Activated CD8-positive, alpha-beta memory T cell treated with anti-CD3 and anti-CD28 coated beads, Interleukin-2, amount 50 U/mL, for 1 hour (primary cell): ENCODE data around the gene ABCG4.
A peak's percentile ranks its signal among the peaks of the same experiment; 100 is the strongest.
"Not testable (repeated sequence)": the region's sequence is repeated elsewhere in the genome, so short reads cannot be mapped to it uniquely, and the experiment has no call there.

Experiments
- DNase-seq: peaks from one replicate; pipeline ENCODE4 v3.0.0-alpha.2; 2020; ENCODE audit errors: extremely low read depth

ABCG4 gene

GRCh38 chr11:119181677-119182412 lies 33.0 kb downstream of the ABCG4 start:
- DNase-seq, result no peak

GRCh38 chr11:119184399-119184798 lies 35.5 kb downstream of the ABCG4 start:
- not testable (repeated sequence) for DNase-seq

- no peak for DNase-seq
Observed at GRCh38 chr11:119185981-119186634, 37.3 kb downstream of the ABCG4 start.

GRCh38 chr11:119187123-119187892 lies 38.5 kb downstream of the ABCG4 start:
- DNase-seq, result no peak

- DNase-seq, result no peak
Observed at GRCh38 chr11:119188067-119188466, 39.2 kb downstream of the ABCG4 start.

- DNase-seq, result no peak
Observed at GRCh38 chr11:119188887-119189286, 40.0 kb downstream of the ABCG4 start.

GRCh38 chr11:119189393-119189792 lies 40.5 kb downstream of the ABCG4 start:
- no peak for DNase-seq

- no peak for DNase-seq
Observed at GRCh38 chr11:119190531-119190930, 41.7 kb downstream of the ABCG4 start.

GRCh38 chr11:119191265-119191664 lies 42.4 kb downstream of the ABCG4 start:
- not testable (repeated sequence) for DNase-seq

GRCh38 chr11:119192111-119192510 lies 43.3 kb downstream of the ABCG4 start:
- DNase-seq, result no peak

- no peak for DNase-seq
Observed at GRCh38 chr11:119193001-119193400, 44.1 kb downstream of the ABCG4 start.

GRCh38 chr11:119193626-119194025 lies 44.8 kb downstream of the ABCG4 start:
- DNase-seq, result no peak

- no peak for DNase-seq
Observed at GRCh38 chr11:119194811-119195440, 46.1 kb downstream of the ABCG4 start.

GRCh38 chr11:119195680-119196079 lies 46.8 kb downstream of the ABCG4 start:
- DNase-seq, result no peak

GRCh38 chr11:119196833-119197483 lies 48.1 kb downstream of the ABCG4 start:
- peak; percentile 53 for DNase-seq

- no peak for DNase-seq
Observed at GRCh38 chr11:119198925-119199324, 50.1 kb downstream of the ABCG4 start.

- DNase-seq, result not testable (repeated sequence)
Observed at GRCh38 chr11:119201236-119201635, 52.4 kb downstream of the ABCG4 start.

- no peak for DNase-seq
Observed at GRCh38 chr11:119202554-119202953, 53.7 kb downstream of the ABCG4 start.

- DNase-seq, result no peak
Observed at GRCh38 chr11:119204066-119204465, 55.2 kb downstream of the ABCG4 start.

GRCh38 chr11:119205080-119205479 lies 56.2 kb downstream of the ABCG4 start:
- DNase-seq, result no peak
